Colonic mucosa (tissue), 4 donors: Measurements from ENCODE around the gene TBC1D5. TPM values are rescaled to one million over a fixed set of nuclear protein-coding genes. Genes with fewer than 3 reads are reported as not detected.

ENCODE experiments used
- DNase-seq: peaks from one replicate; pipeline ENCODE4 v3.0.0-alpha.2; 2020
- H3K27ac ChIP-seq: fragments of 200-600 bp; one replicate; pipeline ENCODE4 v1.8.0; 2021
- H3K27me3 ChIP-seq: fragments of 200-600 bp; one replicate; pipeline ENCODE4 v1.8.0; 2021
- H3K36me3 ChIP-seq: fragments of 200-600 bp; one replicate; pipeline ENCODE4 v1.8.0; 2021
- H3K4me1 ChIP-seq: fragments of 200-600 bp; one replicate; pipeline ENCODE4 v1.8.0; 2021; ENCODE audit warnings: mild to moderate bottlenecking
- H3K4me3 ChIP-seq: fragments of 200-600 bp; one replicate; pipeline ENCODE4 v1.8.0; 2021
- H3K9ac ChIP-seq, 2 donors: one replicate each; pipeline ENCODE4 v1.7.0; 2013; ENCODE audit warnings: control low read depth in 2 of 2, low read depth in 2 of 2, low read length in 2 of 2
- H3K9me3 ChIP-seq: fragments of 200-600 bp; one replicate; pipeline ENCODE4 v1.8.0; 2021
- intact Hi-C: fragments of 100-400 bp; cut with DNase I; formaldehyde crosslinking; loops from one replicate; pipeline ENCODE4 v1.14.1; 2022
- total RNA-seq, 2 donors: library from RNA; stranded (reverse); fragmentation: NEBNext Ultra II Directional in 1 of 2; extraction: Animal tissue kit (Norgen Biotek cat#: 25700) in 1 of 2; gene quantifications; one replicate each; pipeline ENCODE4 v1.2.1, GENCODE V29; 2021
- TF ChIP-seq, protein P1 (sequence below): fragments of 200-600 bp; IDR thresholded peaks from one replicate; pipeline ENCODE4 v1.8.0; 2022; ENCODE audit warnings: antibody characterized with exemption, mild to moderate bottlenecking
- donor health status: healthy.
- donor health status: DM: no; HTN: no; CAD: no.
- donor health status: DM: no; HTN: no; CAD: no.

TBC1D5 gene
- total RNA-seq, 2 donors from 2014 or later = 29.9 to 31.2 TPM

GRCh38 chr3:17207979-17208378 is 534.5 kb downstream of the TBC1D5 start:
- no peaks in the 10 kb centered on the region for H3K4me1 ChIP-seq
- no peak overlapping the region for H3K27ac ChIP-seq
- TF ChIP-seq, protein P1, sequence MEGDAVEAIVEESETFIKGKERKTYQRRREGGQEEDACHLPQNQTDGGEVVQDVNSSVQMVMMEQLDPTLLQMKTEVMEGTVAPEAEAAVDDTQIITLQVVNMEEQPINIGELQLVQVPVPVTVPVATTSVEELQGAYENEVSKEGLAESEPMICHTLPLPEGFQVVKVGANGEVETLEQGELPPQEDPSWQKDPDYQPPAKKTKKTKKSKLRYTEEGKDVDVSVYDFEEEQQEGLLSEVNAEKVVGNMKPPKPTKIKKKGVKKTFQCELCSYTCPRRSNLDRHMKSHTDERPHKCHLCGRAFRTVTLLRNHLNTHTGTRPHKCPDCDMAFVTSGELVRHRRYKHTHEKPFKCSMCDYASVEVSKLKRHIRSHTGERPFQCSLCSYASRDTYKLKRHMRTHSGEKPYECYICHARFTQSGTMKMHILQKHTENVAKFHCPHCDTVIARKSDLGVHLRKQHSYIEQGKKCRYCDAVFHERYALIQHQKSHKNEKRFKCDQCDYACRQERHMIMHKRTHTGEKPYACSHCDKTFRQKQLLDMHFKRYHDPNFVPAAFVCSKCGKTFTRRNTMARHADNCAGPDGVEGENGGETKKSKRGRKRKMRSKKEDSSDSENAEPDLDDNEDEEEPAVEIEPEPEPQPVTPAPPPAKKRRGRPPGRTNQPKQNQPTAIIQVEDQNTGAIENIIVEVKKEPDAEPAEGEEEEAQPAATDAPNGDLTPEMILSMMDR = no peak
- DNase-seq = no peak
- intact Hi-C loops = no loop called here
- H3K36me3 ChIP-seq = no peaks in the 10 kb centered on the region
- no peaks in the 10 kb centered on the region for H3K9me3 ChIP-seq
- H3K4me3 ChIP-seq = no peak overlapping the region
- no peak overlapping the region for H3K9ac ChIP-seq
- no peaks in the 10 kb centered on the region for H3K27me3 ChIP-seq

- intact Hi-C loops = no loop called here
- no peaks in the 10 kb centered on the region for H3K4me1 ChIP-seq
- H3K9ac ChIP-seq = no peak overlapping the region
- H3K27me3 ChIP-seq = no peaks in the 10 kb centered on the region
- TF ChIP-seq, protein P1 = no peak
- no peak overlapping the region for H3K27ac ChIP-seq
- no peaks in the 10 kb centered on the region for H3K36me3 ChIP-seq
- no peak overlapping the region for H3K4me3 ChIP-seq
- no peak for DNase-seq
- no peaks in the 10 kb centered on the region for H3K9me3 ChIP-seq
Measured at GRCh38 chr3:17207019-17207418, 535.4 kb downstream of the TBC1D5 start.

- Histone ChIP-seq H3K27me3 (no peaks in the 10 kb centered on the region), H3K9me3 (no peaks in the 10 kb centered on the region), H3K4me1 (no peaks in the 10 kb centered on the region), H3K9ac (no peak overlapping the region), H3K27ac (no peak overlapping the region), H3K36me3 (no peaks in the 10 kb centered on the region), H3K4me3 (no peak overlapping the region)
- TF ChIP-seq, protein P1 = no peak
- no peak for DNase-seq
- intact Hi-C loops = no loop called here
Measured at GRCh38 chr3:17204049-17204650, 538.3 kb downstream of the TBC1D5 start.

DNA sequence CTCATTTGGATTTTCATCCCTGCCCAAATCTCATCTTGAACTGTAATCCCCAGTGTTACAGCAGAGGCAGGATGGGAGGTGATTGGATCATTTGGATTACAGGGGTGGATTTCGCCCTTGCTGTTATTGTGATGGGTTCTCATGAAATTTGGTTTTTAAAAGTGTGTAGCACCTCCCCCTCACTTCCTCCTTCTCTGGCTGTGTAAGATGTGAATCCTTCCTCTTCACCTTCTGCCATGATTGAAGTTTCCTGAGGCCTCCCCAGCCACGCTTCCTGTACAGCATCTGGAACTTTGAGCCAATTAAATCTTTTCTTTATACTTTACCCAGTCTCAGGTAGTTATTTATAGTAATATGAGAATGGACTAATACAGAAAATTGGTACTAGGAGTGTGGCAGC is 540.9 kb downstream of the TBC1D5 start:
- no peaks in the 10 kb centered on the region for H3K27me3 ChIP-seq
- no peak overlapping the region for H3K27ac ChIP-seq
- intact Hi-C loops = no loop called here
- no peaks in the 10 kb centered on the region for H3K36me3 ChIP-seq
- DNase-seq = no peak
- TF ChIP-seq, protein P1 = no peak
- H3K4me1 ChIP-seq = no peaks in the 10 kb centered on the region
- H3K9me3 ChIP-seq = no peaks in the 10 kb centered on the region
- H3K9ac ChIP-seq = no peak overlapping the region
- no peak overlapping the region for H3K4me3 ChIP-seq

- Histone ChIP-seq H3K4me1 (no peaks in the 10 kb centered on the region), H3K9me3 (no peaks in the 10 kb centered on the region), H3K9ac (no peak overlapping the region), H3K4me3 (no peak overlapping the region), H3K27ac (no peak overlapping the region), H3K36me3 (no peaks in the 10 kb centered on the region), H3K27me3 (no peaks in the 10 kb centered on the region)
- intact Hi-C loops = no loop called here
- TF ChIP-seq, protein P1 = no peak
- DNase-seq = no peak
Measured at GRCh38 chr3:17195856-17196604, 546.4 kb downstream of the TBC1D5 start.
